NT2/D1 (cell line): ENCODE measurements around the gene FAXDC2.

Experiments
- YY1 ChIP-seq: IDR thresholded peaks from 2 replicates; pipeline ENCODE4 v1.6.1; 2011; ENCODE audit not compliant: insufficient read length, insufficient read depth
- ZNF274 ChIP-seq: IDR thresholded peaks from 2 replicates; pipeline ENCODE4 v1.6.1; 2011; ENCODE audit warnings: mild to moderate bottlenecking, low read depth, low read length

DNA sequence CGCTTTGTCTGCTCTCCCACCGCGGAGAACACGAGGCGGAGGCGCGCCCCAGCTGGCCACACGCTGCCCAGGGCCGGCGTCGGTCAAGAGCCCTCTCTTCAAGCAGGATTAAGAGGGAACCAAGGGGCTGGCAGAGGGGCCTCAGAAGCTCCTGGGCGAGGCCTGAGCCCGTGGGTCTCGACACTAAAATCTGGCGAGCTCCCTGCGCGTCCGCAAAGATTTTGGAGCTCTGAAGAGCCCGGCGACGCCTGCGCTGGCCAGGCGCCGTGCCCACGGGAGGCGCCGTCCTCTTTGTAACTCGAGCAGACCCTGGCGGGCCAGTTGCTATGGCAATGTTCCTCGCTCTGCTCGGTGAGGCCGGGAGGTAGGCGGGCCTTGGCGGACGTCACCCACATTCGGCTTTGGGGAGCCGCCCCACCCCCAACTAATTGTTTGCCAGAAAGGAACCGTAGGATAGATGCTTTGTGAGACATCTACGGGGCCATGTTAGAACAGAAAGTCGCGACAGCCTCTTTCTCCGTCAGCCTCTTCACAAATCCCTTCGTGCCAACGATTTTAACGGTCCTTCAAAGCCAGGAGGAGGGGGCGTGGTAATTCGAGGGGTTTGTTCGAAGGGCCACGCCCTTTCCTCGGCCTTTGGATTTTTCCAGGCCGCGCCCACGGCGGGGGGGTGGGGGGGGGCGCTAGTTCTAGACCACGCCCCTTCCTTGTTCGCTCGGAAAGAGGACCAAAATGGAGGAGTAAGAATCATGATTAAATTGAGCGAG lies 7.3 kb upstream of the FAXDC2 start:
- TF ChIP-seq YY1 (no peak), ZNF274 (no peak)
